MM.1S (cell line): ENCODE results near the gene ABCG8.

Experiments
- CTCF ChIP-seq: fragments of 300-600 bp; sonication (generic); IDR thresholded peaks from 2 replicates; pipeline ENCODE4 v1.5.1; 2016; ENCODE audit warnings: antibody characterized with exemption, low read length, mixed read lengths
- EZH2 ChIP-seq: fragments of 300-600 bp; sonication (generic); optimal IDR thresholded peaks from 2 replicates; pipeline ENCODE3; 2017; ENCODE audit warnings: low read depth, mild to moderate bottlenecking, antibody characterized with exemption, low read length, mixed read lengths
- EZH2phosphoT487 ChIP-seq: fragments of 300-600 bp; sonication (generic); IDR thresholded peaks from 2 replicates; pipeline ENCODE4 v1.6.1; 2018; ENCODE audit warnings: antibody characterized with exemption, low read length

GRCh38 chr2:43837831-43838559 lies 776 bp upstream of the ABCG8 start:
- TF ChIP-seq CTCF (no peak), EZH2phosphoT487 (no peak), EZH2 (no peak)
